Kidney (tissue), 14 donors: ENCODE measurements around the gene TMEM255B. TPM values are rescaled to one million over a fixed set of nuclear protein-coding genes. Genes with fewer than 3 reads are reported as not detected.

Experiments used
- DNase-seq, 5 donors: peaks; one replicate each; pipeline ENCODE4 v3.0.0-alpha.2; 2013 to 2020
- FAIRE-seq: peaks from 2 replicates; lab custom pipeline; 2012; peaks lifted over from hg19 to GRCh38; lab: Jason Lieb, UNC
- H3K27ac ChIP-seq, 2 donors: one replicate each; pipeline ENCODE4 v1.7.0; 2013; ENCODE audit warnings: low read depth in 2 of 2, low read length in 2 of 2, inconsistent platforms in 1 of 2
- H3K27me3 ChIP-seq: one replicate; pipeline ENCODE4 v1.7.1; 2013; ENCODE audit warnings: low read length, inconsistent platforms; ENCODE audit not compliant: control insufficient read depth, insufficient read depth
- H3K36me3 ChIP-seq, 3 donors: one replicate each; pipeline versions ENCODE4 v1.7.0 to v1.7.1; 2013; ENCODE audit warnings: low read length in 3 of 3, control low read depth in 1 of 3, inconsistent platforms in 1 of 3; ENCODE audit not compliant: insufficient read depth in 3 of 3, control insufficient read depth in 2 of 3
- H3K4me1 ChIP-seq, 3 donors: one replicate each; pipeline versions ENCODE4 v1.7.0 to v1.7.1; 2013; ENCODE audit warnings: low read length in 3 of 3, inconsistent platforms in 1 of 3, low read depth in 1 of 3; ENCODE audit not compliant: control insufficient read depth in 2 of 3, insufficient read depth in 2 of 3
- H3K4me3 ChIP-seq, 3 donors: one replicate each; pipeline versions ENCODE4 v1.7.0 to v1.8.1; 2013; ENCODE audit warnings: low read length in 3 of 3, control low read depth in 1 of 3, inconsistent platforms in 1 of 3
- H3K9ac ChIP-seq, 3 donors: one replicate each; pipeline versions ENCODE4 v1.7.0 to v1.7.1; 2013; ENCODE audit warnings: low read length in 3 of 3, control low read depth in 1 of 3, inconsistent platforms in 1 of 3
- H3K9me3 ChIP-seq, 3 donors: one replicate each; pipeline versions ENCODE4 v1.7.0 to v1.7.1; 2013; ENCODE audit warnings: low read length in 3 of 3, control low read depth in 1 of 3, inconsistent platforms in 1 of 3; ENCODE audit not compliant: control insufficient read depth in 2 of 3, insufficient read depth in 1 of 3
- intact Hi-C: fragments of 100-400 bp; cut with DNase I; formaldehyde crosslinking; loops from one replicate; pipeline ENCODE4 v1.11.1; 2022
- polyA plus RNA-seq: library from polyadenylated mRNA; stranded (reverse); fragments of 350-450 nt; fragmentation: Illumina TruSeq; extraction: RNeasy Lipid Tissue Mini Kit (QIAGEN cat#74804); gene quantifications from one replicate; pipeline ENCODE4 v1.2.3, GENCODE V29; 2014; ENCODE audit warnings: low read depth, low replicate concordance; ENCODE audit not compliant: insufficient read depth
- total RNA-seq: library from RNA; stranded (reverse); fragmentation: NEBNext Ultra II Directional; extraction: Animal tissue kit (Norgen Biotek cat#: 25700); gene quantifications from one replicate; pipeline ENCODE4 v1.2.1, GENCODE V29; 2021
- TF ChIP-seq, protein P1 (sequence below): IDR thresholded peaks from 3 replicates; pipeline ENCODE4 v1.5.1; 2012; ENCODE audit warnings: mild to moderate bottlenecking, moderate library complexity, borderline replicate concordance; ENCODE audit not compliant: insufficient read depth; ENCODE audit errors: extremely low read depth
- donor health status: control.
- donor health status: control.
- donor health status: control.
- donor health status: control.
- donor health status: control.
- donor health status: DM: yes; HTN: yes; CAD: no.
- donor health status: Normal renal cell carcinoma (clear cell type).

Gene TMEM255B
- total and polyA plus RNA-seq, 2 donors from 2014 or later: 11.9 to 29.3 TPM

DNA sequence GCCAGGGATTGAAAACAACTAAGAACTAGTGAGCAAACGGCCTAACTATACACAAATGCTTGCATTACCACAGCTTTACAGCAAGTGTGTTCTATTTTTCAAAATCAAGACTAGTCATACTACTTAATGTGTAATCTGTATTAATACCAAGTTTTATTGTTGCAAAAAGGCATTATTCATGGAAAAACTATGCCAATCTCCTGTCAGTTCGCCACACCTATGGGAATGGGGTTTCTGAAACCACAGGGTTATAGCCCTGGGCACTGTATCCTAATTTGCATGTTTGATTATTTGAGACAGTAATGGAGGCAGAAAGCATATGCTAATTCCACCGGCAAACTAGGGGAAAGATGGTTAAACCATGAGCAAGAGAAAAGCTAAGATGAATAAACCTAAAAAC lies 90.5 kb downstream of the TMEM255B start:
- Histone ChIP-seq H3K9ac (no peak overlapping the region), H3K27me3 (no peaks in the 10 kb centered on the region), H3K4me1 (peaks cover 0 to 25% (median 21%) of the 10 kb centered on the region in 3 donors), H3K9me3 (no peaks in the 10 kb centered on the region), H3K27ac (no peak overlapping the region), H3K36me3 (peaks cover 0 to 6% (median 6%) of the 10 kb centered on the region in 3 donors), H3K4me3 (no peak overlapping the region)
- DNase-seq (no peak), FAIRE-seq (no peak)
- intact Hi-C loops: no loop called here
- TF ChIP-seq, protein P1, sequence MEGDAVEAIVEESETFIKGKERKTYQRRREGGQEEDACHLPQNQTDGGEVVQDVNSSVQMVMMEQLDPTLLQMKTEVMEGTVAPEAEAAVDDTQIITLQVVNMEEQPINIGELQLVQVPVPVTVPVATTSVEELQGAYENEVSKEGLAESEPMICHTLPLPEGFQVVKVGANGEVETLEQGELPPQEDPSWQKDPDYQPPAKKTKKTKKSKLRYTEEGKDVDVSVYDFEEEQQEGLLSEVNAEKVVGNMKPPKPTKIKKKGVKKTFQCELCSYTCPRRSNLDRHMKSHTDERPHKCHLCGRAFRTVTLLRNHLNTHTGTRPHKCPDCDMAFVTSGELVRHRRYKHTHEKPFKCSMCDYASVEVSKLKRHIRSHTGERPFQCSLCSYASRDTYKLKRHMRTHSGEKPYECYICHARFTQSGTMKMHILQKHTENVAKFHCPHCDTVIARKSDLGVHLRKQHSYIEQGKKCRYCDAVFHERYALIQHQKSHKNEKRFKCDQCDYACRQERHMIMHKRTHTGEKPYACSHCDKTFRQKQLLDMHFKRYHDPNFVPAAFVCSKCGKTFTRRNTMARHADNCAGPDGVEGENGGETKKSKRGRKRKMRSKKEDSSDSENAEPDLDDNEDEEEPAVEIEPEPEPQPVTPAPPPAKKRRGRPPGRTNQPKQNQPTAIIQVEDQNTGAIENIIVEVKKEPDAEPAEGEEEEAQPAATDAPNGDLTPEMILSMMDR: no peak

DNA sequence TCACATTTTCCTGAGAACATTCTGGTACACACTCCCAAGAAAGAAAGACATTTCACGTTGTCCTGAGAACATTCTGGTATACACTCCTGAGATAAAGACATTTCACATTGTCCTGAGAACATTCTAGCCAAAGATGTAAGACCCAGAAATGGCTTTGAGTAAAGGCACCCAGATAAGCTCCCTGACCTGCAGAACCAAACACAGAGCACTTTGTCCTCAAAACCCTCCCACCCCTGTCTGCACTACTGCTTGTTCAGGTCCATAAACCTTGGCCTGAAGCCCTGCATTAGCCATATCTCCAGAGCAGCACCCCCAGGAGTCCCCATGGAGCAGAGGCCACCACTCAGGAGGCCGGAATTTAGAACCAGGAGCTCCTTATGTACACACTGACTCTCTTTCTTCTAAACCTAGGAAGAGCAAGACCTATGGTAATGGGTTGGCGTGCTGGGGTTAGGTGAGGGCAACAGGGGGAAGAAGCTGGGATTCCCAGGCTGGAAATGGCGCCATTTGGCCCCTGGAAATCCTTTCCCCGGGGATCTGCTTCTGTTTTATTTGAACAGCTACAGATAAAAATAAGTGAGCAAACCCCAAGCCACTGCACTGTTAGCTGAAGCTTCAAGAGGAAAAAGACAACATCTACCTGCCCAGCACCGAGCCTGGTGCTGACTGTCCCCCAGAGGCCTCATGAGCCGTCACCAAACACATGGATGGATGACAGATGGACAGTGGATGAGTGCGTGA lies 91.1 kb downstream of the TMEM255B start:
- Histone ChIP-seq H3K4me3 (no peak overlapping the region), H3K27me3 (no peaks in the 10 kb centered on the region), H3K9me3 (no peaks in the 10 kb centered on the region), H3K36me3 (peaks cover 0 to 6% (median 4%) of the 10 kb centered on the region in 3 donors), H3K9ac (no peak overlapping the region), H3K27ac (no peak overlapping the region), H3K4me1 (peaks cover 0 to 28% (median 20%) of the 10 kb centered on the region in 3 donors)
- TF ChIP-seq, protein P1: no peak
- DNase-seq (peak in 2 of 5 donors; percentile 3 to 17), FAIRE-seq (no peak)
- intact Hi-C loops: no loop called here

DNA sequence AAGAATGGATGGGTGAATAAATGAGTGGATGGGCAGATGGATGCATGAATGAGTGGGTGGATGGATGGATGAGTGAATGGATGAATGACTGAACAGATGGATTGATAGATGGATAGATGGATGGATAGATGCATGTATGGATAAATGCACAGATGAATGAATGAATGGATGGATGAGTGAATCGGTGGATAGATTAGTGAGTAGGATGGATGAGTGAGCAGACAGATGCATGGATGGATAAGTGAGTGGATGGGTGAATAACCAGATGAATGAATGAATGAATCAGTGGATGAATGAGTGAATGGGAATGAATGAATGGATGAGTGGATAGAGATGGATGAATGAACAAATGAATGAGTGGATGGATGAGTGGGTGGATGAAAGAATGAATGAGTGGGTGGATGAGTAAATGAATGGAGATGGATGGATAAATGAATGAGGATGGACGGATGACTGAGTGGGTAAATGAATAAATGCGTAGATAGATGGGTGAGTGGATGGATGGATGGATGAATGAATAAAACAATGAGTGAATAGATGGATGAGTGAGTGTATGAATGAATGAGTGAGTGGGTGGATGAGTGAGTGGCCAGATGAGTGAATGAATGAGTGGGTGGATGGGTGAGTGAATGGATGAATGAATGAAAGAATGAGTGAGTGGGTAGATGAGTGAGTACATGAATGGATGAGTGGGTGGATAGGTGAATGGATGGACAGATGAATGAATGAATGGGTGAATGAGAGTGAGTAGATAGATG lies 91.9 kb downstream of the TMEM255B start:
- TF ChIP-seq, protein P1: no peak
- Histone ChIP-seq H3K36me3 (peaks cover 0 to 2% (median 2%) of the 10 kb centered on the region in 3 donors), H3K27ac (no peak overlapping the region), H3K4me1 (peaks cover 0 to 35% (median 20%) of the 10 kb centered on the region in 3 donors), H3K27me3 (no peaks in the 10 kb centered on the region), H3K4me3 (no peak overlapping the region), H3K9ac (no peak overlapping the region), H3K9me3 (no peaks in the 10 kb centered on the region)
- FAIRE-seq (no peak), DNase-seq (no peak)
- intact Hi-C loops: no loop called here
